ENCODE results near the gene CCDC33.

CCDC33 gene

GRCh38 chr15:74281147-74282133, 45.3 kb downstream of the CCDC33 start:
- DNase-seq (ENCODE audit: low read depth in 2 of 2), result no peak

GRCh38 chr15:74283368-74283767, 47.2 kb downstream of the CCDC33 start:
- no peak for DNase-seq (ENCODE audit: low read depth in 2 of 2)

- no peak for DNase-seq (ENCODE audit: low read depth in 2 of 2)
Observed at GRCh38 chr15:74289671-74290070, 53.5 kb downstream of the CCDC33 start.

GRCh38 chr15:74290645-74291044, 54.5 kb downstream of the CCDC33 start:
- DNase-seq (ENCODE audit: low read depth in 2 of 2), result no peak

GRCh38 chr15:74291101-74292071, 55.3 kb downstream of the CCDC33 start:
- DNase-seq (ENCODE audit: low read depth in 2 of 2), result peak; percentile 70 to 78

GRCh38 chr15:74293021-74293810, 57.1 kb downstream of the CCDC33 start:
- no peak for DNase-seq (ENCODE audit: low read depth in 2 of 2)

- no peak for DNase-seq (ENCODE audit: low read depth in 2 of 2)
Observed at GRCh38 chr15:74294010-74294409, 57.9 kb downstream of the CCDC33 start.

- no peak for DNase-seq (ENCODE audit: low read depth in 2 of 2)
Observed at GRCh38 chr15:74295800-74296199, 59.7 kb downstream of the CCDC33 start.

- DNase-seq (ENCODE audit: low read depth in 2 of 2), result no peak
Observed at GRCh38 chr15:74297887-74298286, 61.8 kb downstream of the CCDC33 start.

GRCh38 chr15:74300057-74300795, 64.1 kb downstream of the CCDC33 start:
- no peak for DNase-seq (ENCODE audit: low read depth in 2 of 2)

- no peak for DNase-seq (ENCODE audit: low read depth in 2 of 2)
Observed at GRCh38 chr15:74301583-74302361, 65.6 kb downstream of the CCDC33 start.

- peak in 1 of 2 donors; percentile 28 for DNase-seq (ENCODE audit: low read depth in 2 of 2)
Observed at GRCh38 chr15:74302821-74303359, 66.8 kb downstream of the CCDC33 start.

- no peak for DNase-seq (ENCODE audit: low read depth in 2 of 2)
Observed at GRCh38 chr15:74303741-74304309, 67.7 kb downstream of the CCDC33 start.

- DNase-seq (ENCODE audit: low read depth in 2 of 2), result no peak
Observed at GRCh38 chr15:74304431-74304830, 68.3 kb downstream of the CCDC33 start.

- no peak for DNase-seq (ENCODE audit: low read depth in 2 of 2)
Observed at GRCh38 chr15:74305687-74306086, 69.6 kb downstream of the CCDC33 start.

GRCh38 chr15:74306781-74307217, 70.7 kb downstream of the CCDC33 start:
- DNase-seq (ENCODE audit: low read depth in 2 of 2), result no peak

GRCh38 chr15:74307827-74308811, 72.0 kb downstream of the CCDC33 start:
- DNase-seq (ENCODE audit: low read depth in 2 of 2), result peak in 1 of 2 donors; percentile 27

All from stimulated activated CD4-positive, alpha-beta T cell treated with anti-CD3 and anti-CD28 coated beads, Interleukin-15, amount 100 ng/mL, for 48 hours (primary cell).